Stimulated activated naive CD4-positive, alpha-beta T cell (primary cell): Measurements from ENCODE around the gene RARRES1.

ENCODE experiments used
- DNase-seq, 6 experiments: peaks; one replicate each; lab custom pipeline; 2025; lab: John Stamatoyannopoulos, UW

The RARRES1 gene

DNA sequence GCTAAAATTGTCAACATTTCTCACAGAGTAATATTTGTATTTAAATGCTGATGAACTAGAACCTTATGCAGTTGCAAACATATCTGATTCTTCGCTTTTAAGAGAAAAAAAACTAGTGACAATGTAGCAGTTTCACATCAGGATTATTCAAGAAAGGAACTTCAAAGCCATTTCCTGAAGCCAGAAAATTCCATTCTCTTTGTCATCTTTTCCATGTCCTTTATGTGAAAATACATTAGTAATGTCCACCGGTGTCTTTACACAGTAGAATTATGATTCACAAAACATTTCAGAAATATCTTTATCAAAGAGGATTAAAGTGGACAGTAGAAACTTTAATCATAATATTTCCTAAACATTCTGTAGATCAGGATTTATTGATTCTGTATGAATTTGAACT lies 47.1 kb downstream of the RARRES1 start:
- no peak for DNase-seq

DNA sequence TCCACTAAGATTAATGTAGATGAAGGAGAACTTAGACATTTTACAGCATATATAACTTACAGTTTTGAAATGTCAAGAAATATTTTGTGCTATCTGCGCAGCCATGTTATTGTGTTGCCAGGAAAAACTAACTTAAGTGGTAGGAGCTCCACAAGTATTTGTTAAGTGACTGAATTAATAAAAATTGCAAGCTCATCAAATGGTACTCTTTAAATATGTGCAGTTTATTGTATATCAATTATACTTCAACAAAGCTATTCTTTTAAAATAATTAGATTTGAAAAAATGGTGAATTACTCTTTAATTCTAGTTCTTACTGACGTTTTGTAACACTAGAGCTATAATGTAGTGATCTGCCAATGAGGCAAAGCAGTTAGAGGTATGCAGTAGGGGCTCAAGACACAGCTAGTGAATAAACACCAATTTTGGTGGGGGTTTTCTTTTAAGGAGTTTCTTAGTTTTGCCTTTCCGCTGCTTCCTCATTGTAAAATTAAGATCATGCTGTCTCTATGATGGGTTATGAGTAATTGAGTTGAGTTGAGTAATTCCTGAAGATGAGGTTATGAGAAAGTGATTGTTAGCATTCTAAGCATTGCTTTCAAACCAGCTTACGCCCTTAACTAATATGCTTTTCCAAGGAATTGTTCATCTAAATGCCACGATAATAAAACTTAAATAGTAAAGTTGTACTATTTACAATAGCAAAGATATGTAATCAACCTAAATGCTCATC lies 48.9 kb downstream of the RARRES1 start:
- DNase-seq: no peak

DNA sequence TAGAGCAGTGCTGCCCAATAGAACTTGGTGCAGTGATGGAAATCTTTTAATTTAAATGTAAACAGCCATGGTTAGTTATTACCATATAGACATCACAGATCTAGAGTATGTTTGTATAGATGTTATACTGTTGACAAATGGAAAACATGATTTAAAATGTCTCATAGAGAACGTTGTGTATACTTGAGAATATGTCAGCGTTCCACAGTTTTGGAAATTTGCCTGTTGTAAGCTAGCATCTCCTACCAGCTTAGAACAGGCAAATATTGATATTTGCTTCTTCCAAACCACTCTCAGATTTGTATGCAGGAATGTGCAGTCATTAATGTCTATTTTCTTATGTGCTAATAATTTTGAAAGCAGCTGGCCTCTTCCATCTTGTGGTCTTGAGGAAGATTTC lies 51.4 kb downstream of the RARRES1 start:
- DNase-seq: no peak

DNA sequence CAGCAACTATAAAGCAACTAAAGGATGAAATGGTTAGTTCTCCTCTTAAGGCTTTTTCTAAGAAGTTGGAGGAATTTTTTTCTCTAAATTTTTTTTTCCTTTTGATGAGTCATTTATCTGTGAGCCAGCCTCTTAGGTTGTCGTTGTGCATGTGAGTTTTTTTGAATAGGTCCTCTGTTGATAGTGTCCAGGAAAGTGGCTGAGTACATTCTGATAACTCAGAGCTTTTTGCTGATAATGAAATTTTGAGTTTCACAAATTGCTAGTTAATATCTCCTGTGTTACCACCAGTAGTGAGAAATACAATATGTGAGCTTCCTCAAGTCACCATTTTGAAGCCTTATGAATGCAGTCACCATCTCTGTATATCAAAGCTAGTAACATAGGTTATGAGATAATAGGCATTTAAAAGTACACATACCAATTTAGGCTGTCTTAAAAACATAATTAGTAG lies 52.7 kb downstream of the RARRES1 start:
- no peak for DNase-seq

DNA sequence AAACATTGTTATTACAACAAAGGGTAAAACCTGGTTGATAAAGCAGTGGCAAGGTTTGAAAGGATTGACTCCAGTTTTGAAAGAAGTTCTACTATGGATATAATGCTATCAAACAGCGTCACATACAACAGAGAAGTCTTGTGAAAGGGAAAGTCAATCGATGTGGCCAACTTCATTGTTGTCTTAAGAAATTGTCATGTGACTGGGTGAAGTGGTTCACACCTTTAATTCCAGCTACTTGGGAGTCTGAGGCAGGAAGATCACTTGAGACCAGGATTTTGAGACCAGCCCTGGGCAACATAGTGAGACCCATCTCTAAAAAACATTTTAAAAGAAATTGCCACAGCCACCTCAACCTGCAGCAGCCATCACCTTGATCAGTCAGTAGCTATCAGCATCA lies 53.6 kb downstream of the RARRES1 start:
- no peak for DNase-seq

DNA sequence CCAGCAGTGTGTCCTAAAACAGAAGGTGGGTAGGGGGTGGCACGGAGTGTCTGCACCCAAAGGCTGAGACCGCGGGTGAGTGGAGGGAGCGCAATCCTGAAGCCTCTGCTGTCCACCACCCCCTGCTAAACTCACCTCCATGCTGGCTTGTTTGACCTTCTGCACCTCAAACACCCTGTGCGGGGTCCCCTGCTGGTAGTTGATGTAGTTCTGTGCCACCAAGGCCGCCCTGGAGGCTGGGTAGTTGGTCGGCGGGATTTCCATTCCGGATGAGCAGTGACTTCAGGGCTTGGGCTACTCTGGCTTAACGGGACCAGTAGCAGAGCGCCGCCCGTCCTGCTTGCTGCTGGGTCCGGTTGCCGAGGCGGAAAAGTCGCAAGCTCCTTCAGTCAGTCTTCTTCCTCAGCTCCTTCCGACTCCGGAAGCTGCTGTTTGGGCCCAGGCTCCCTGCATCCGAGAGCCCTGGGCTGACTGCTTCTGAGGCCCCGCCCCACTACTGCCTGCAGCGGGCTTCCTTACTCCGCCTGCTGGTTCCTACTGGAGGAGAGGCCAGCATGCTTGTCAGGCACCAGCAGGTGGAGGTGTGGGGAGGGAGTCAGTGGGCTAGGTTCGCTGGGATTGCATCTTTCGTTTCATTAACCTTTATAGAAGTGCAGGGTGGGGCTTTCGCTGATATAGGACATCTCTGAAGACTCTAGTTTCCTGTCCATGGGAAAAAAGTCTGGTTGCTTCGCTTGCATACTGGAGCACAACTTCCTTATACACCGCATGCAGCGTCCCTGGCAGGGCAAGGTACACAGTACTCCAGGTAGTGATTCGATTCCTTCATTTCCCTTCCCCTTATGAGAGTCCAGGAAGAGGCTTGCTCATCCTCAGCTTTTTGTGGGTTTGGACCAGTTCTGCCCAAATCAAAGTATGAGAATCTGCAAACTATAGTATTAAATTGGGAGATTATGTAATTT lies 59.8 kb downstream of the RARRES1 start, which contains the start of gene LXN:
Gene LXN (minus strand): TSS at position 434 of the 962 bp plus-strand sequence. CDS start 170 bp downstream, at position 264.
- DNase-seq: peak; percentile 69 to 80 (median 72)

DNA sequence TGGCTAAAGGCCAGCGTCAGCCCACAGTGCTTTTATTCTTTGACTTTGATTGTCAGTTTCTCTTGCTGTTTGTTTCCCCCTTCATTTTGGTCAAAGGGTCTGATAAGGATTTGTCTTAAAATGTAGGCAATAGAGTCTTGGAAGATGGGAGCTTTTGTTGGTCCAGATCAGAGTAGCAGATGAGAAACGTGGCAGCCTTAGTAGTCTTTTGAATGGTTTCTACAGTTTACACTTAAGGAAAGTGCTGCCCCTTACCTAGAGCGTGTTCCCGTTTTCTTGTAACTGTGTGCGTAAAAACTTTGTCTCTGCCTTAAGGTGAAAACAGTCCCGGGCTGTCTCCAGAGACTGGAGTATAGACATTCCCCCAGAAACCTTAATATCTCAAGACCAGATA lies 60.4 kb downstream of the RARRES1 start:
- no peak for DNase-seq

DNA sequence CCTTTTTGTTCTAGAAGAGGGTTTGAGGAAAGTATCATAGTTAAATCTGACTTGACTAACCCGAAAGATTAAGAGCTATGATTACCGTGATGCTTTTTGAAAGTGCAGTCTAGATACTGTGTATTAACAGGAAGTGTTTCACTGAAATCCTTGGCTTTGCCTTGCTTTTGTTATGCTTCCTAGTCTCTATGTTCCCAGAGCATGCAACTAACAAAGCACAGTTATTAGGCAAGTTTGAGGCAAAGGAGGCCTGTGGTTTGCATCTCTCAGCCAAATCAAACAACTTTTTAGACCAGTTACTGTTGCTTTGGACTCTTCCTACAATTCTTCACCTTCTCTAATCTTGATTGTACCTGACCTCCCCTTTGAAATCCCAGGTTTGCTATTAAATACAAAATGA lies 63.8 kb downstream of the RARRES1 start:
- DNase-seq: no peak

DNA sequence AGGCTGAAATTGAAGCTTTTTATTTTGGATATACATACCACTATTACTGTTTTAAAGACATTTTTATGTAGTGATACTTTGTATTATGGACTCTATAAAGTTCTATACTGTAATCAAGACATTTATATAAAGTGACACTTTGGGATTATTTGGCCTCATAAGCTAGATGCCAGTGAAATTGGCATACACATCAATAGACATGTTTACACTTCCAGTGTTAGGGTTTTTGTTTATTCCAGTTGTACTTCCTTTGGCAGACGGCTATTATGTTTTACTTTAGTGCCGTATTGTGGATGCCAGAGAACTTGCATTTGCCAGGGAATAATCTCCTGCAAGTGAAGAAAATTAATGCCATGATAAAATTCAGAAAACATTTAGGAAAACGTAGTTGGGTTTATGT lies 65.8 kb downstream of the RARRES1 start:
- no peak for DNase-seq

DNA sequence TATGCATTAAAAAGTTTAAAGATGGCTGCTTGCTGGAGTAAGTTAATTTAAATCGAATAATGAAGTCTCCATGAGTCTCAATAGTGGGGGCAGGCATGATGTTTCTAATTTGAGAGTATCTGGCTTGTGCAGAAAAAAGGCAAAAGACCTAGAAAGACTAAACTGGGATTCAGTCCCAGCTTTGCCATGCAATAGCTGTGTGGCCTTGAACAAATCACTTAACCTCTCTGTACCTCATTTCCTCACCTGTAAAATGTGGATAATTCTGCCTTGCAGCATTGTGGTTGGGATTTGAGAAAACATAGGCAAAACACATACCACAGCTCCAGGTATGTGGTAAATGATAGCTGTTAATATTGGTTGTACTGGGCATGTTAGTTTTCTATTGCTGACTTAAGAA lies 68.4 kb downstream of the RARRES1 start:
- no peak for DNase-seq

DNA sequence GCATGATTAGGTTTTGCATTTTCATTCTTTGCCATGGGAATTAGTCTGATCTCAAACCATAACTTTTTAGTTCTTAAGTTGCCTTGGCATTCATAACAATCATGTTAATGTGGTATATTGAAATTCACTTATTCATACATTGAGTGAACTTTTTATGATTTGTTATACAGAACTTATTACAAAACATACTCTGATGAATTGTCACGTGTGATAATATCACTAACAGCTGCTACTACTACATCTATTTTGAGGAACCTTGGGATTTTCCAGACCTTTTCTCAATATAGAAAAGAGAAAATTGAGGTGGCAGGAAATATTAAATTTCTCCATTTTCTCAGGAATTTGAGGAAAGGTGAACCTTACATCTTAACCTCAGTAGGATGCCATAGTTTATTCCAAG lies 69.0 kb downstream of the RARRES1 start:
- no peak for DNase-seq

DNA sequence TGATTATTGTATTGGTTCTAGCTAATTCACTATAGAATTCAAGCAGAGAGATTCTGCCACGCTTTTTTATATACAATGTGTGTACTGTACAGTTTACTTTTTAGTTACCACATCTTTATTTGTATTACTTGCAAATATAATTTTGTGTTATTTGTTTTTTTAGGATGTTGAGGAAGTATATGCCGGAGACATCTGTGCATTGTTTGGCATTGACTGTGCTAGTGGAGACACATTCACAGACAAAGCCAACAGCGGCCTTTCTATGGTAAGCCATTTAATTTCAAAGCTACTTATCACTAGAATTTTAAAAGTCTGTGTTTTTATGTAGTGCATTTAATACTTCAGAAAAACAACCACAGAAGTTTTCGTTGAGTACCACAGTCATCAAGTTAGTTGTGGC lies 71.5 kb downstream of the RARRES1 start:
- DNase-seq: no peak

DNA sequence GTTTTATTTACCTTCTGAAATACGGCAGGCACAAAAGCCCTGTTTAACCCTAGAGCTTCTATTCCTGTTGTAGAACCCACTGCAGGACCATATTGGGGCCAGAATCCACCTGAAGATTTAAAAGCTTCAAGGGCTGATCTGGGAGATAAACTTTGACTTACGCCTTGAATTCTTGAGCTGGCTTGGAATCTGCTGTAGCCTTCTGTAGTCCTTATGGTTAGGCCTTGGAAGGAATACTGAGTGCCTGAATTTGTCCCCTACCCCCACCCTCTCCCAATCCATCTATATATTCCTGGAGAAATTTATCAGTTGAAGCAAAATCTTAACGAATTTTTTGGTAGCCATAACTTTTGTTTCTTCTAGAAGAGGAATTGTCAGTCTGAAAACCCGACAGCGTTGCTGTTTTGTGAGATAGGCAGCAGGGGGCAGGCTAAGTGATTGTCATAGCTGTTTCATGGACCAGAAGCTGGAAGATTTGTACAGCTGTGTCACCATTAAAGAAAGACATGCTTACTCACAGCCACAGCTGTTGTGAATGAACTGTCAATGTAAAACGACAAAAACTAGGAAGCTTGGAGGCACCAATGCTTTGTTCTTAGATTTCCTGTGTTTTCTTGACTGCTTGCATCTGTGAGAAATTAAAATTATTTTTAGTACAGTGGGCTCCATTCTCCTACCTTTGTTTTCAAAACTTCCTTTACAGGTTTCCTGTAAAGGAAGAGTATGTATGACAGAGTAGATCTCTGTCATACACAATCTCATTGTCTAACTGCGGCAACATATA lies 72.6 kb downstream of the RARRES1 start:
- DNase-seq: peak in 5 of 6 experiments; percentile 3 to 54 (median 18)

DNA sequence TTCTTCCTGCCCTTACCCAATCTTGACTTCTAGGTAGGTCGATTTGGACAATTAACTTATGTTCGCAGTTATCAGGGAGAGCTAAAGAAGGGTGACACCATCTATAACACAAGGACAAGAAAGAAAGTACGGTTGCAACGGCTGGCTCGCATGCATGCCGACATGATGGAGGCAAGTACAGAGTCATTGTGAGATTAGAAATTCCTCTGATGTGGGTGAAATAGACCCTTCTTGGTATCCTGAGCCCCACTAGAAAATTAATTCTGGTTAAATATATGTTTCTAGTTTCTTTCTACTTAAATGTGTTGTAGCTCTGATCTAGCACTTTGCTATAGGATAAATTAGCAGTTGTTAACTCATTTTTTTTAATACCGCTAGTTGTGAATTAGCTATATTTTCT lies 73.4 kb downstream of the RARRES1 start:
- no peak for DNase-seq

DNA sequence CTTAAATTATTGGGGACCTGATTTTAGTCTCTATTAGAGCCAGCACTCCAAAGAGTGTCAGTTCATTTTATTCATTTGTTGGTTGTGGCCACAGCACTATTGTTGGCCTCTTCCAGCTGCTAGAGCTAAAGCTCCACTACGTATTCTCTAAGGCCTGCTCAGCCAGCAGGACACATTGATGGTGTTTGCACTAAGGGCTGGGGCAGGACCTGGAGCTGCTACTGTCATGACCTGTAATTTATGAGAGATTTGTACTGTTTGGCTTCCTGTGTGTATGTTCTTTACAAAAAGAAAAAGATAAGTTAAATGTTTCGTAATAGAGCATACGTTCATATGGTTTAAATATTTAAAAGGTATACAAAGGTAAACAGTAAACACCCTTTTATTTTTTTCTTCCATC lies 79.8 kb downstream of the RARRES1 start:
- no peak for DNase-seq

DNA sequence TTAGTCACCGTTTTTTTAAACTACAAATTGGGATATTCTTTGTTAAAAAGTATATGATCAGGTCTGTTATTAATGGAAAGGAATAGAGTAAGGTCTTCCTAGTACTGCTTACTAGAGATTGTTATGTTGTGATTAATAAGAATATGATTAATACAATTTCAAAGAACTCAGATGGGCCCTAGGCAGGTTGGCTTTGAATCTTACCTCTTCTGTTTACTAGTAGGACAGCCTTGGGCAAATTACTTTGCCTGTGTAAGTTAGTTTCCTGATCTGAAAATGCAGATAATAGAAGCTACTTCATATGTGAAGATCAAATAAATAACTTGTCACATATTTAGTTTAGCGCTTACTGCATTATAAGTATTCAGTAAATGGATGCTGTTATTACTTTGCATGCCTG lies 81.1 kb downstream of the RARRES1 start:
- DNase-seq: no peak

DNA sequence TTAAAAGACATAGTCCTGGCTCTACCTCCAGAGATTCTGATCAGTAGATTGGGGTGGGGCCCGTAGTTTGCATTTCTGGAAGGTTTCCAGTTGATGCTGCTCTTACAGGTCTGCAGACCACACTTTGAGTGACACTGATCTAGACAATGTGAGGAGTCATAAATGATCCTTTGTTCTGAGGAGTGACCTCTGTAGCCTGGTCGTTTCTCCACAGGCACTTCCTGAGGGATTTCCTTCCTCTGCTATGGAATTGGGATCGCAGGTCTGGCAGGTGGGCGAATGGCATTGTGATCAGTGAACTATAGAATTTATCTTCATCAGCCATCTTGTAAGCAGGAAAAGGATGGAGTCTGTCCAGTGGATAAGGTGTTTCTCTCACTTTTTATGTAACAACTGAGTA lies 82.5 kb downstream of the RARRES1 start:
- DNase-seq: no peak
